Glomerular endothelial cell (primary cell): ENCODE data around the gene FBXO27. TPM values are rescaled to one million over a fixed set of nuclear protein-coding genes. Genes with fewer than 3 reads are reported as not detected.
"Not testable (repeated sequence)": the region's sequence is repeated elsewhere in the genome, so short reads cannot be mapped to it uniquely, and the experiment has no call there.

ENCODE experiments used
- DNase-seq: peaks from one replicate; pipeline ENCODE4 v3.0.0-alpha.2; 2011; ENCODE audit warnings: low read depth, low spot score; ENCODE audit errors: extremely low read depth
- total RNA-seq: library from RNA; depleted of rRNA; stranded (reverse); fragments of >200 nt; gene quantifications from 2 replicates; pipeline ENCODE4 v1.2.3, GENCODE V29; 2015

FBXO27 gene
- total RNA-seq, 1 donor from 2014 or later: 6.0 TPM

- DNase-seq: no peak
Observed at GRCh38 chr19:39045506-39045905, 13.2 kb upstream of the FBXO27 start.

- no peak for DNase-seq
Observed at GRCh38 chr19:39038098-39038497, 5.7 kb upstream of the FBXO27 start.

- DNase-seq: no peak
Observed at GRCh38 chr19:39037194-39037593, 4.8 kb upstream of the FBXO27 start.

- DNase-seq: no peak
Observed at GRCh38 chr19:39036581-39036980, 4.2 kb upstream of the FBXO27 start.

GRCh38 chr19:39031368-39032062, 834 bp downstream of the FBXO27 start:
- no peak for DNase-seq

- no peak for DNase-seq
Observed at GRCh38 chr19:39030854-39031367, 1.4 kb downstream of the FBXO27 start.

GRCh38 chr19:39024875-39025641, 7.3 kb downstream of the FBXO27 start:
- DNase-seq: no peak

GRCh38 chr19:39021063-39021462, 11.3 kb downstream of the FBXO27 start:
- no peak for DNase-seq

GRCh38 chr19:39017646-39018045, 14.7 kb downstream of the FBXO27 start:
- DNase-seq: no peak

GRCh38 chr19:39017026-39017425, 15.3 kb downstream of the FBXO27 start:
- DNase-seq: no peak

- no peak for DNase-seq
Observed at GRCh38 chr19:39014037-39014436, 18.3 kb downstream of the FBXO27 start.

- DNase-seq: no peak
Observed at GRCh38 chr19:39009001-39009400, 23.3 kb downstream of the FBXO27 start.

GRCh38 chr19:39008137-39008536, 24.2 kb downstream of the FBXO27 start:
- no peak for DNase-seq

- no peak for DNase-seq
Observed at GRCh38 chr19:39007096-39007495, 25.3 kb downstream of the FBXO27 start.

- DNase-seq: no peak
Observed at GRCh38 chr19:39004403-39004802, 27.9 kb downstream of the FBXO27 start.

- no peak for DNase-seq
Observed at GRCh38 chr19:39003796-39004195, 28.6 kb downstream of the FBXO27 start.

GRCh38 chr19:39003188-39003587, 29.2 kb downstream of the FBXO27 start:
- DNase-seq: no peak

- no peak for DNase-seq
Observed at GRCh38 chr19:39001041-39001440, 31.3 kb downstream of the FBXO27 start.

GRCh38 chr19:38997576-38997975, 34.8 kb downstream of the FBXO27 start:
- DNase-seq: not testable (repeated sequence)

- peak; percentile 36 for DNase-seq
Observed at GRCh38 chr19:38993271-38993670, 39.1 kb downstream of the FBXO27 start.

GRCh38 chr19:38990949-38991697, 41.2 kb downstream of the FBXO27 start:
- DNase-seq: no peak
